Activated CD4-positive, alpha-beta T cell treated with anti-CD3 and anti-CD28 coated beads, Interleukin-2, amount 50 U/mL, for 1 hour (primary cell): ENCODE results near the gene IDH1.
"Not testable (repeated sequence)": the region's sequence is repeated elsewhere in the genome, so short reads cannot be mapped to it uniquely, and the experiment has no call there.

Experiments
- DNase-seq: peaks from one replicate; pipeline ENCODE4 v3.0.0-alpha.2; 2020

The IDH1 gene

DNA sequence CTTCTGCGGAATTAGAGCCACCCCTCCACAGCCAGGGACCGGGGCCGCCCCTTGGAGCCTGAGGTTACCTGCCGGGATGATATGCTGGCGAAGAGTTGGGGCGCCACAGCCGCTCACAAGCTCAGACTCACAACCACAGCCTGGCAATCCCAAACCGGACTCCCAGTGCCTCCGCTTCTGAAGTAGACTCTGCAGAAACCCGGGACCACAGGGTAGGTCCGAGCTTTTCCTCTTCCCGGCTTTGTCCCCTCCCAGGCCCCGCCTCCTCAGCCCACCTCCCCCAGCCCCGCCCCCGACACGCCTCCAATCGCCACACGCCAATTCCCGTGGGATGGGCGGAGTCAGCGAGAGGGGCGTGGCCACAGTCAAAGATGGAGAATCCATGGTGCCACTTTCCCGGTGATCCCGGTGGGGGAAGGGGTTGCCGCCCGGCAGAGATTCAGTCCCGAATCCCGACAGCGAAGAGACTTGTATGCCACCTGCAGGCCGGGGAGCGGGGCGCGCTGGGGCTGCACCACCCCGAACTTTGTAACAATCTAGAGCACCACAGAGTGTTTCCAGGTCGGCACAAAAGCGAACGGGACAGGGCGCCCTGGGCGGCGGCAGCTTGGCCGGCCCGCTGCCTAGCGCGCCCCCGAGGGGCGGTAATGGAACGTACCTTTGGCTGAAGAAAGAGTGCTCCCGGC lies at the start of gene IDH1:
Gene IDH1, minus strand, starts transcription at position 201 of the 686 bp plus-strand sequence. CDS start 3,520 bp downstream, outside the sequence.
- DNase-seq, result peak; percentile 95

DNA sequence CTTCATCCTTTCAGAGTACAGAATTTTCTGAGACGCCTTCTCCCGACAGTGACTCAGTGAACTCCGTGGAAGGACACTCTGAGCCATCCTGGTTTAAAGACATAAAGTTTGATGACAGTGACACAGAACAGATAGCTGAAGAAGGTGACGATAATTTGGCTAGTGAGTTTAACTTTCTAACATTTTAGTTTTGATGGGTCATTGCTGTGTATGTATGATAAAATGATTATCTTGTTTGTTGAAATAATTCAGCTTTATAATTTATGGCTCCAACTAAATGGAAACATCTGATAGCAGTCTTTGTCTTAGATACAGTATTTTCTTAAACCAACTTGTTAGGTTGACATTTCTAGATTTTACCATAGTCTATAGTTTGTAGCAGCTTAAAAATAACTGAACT lies 49.3 kb upstream of the IDH1 start:
- DNase-seq, result no peak

DNA sequence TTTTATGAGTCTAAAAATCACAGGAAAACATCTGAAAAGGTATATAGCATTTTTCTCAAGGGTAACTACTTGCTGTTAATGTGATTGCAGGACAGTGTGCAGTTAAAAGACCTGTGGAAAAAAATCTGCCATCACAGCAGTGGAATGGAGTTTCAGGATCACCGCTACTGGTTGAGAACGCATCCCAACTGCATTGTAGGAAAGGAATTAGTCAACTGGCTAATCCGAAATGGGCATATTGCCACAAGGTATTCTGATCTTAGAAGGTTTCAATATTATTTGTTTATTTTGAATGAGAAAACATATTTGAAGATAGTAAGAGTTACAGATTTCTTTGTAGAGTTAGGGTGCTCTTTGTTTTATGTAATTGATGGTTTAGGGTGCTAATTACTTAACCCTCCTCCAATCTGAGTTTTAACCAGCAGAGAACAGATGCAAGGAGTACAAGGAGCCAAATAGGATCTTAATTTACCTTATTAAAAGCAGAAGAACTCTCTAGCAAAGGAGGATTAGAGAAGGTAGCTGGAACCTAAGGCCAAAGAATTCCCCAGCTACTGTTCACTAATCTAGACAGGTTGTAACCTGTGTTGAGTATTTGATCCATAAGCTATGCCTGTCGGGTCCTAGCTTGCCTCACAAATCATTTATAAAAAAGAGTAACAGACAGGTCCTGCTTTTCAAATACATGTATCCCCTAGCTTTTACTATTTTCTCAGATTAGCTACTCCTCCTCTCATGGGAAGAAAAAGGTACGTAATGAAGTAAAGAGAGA lies 46.2 kb upstream of the IDH1 start:
- DNase-seq, result no peak

DNA sequence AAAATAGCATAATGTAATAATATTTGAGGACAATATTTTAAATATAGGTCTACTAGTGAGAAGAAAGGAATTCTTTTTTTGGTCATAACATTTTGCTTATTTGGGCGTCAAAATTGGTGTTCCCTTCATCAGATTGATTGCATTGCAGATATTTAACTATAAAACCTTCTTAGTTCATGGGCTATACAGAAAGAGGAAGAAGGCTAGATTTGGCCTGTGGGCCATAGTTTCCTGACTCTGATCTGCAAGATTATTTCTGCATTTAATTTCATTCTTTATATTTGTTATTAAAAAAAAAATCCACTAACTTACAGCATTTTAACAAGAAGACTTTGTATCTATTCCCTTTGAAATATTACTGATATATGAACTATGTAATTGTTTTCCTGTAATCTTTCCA lies 43.1 kb upstream of the IDH1 start:
- DNase-seq, result no peak

DNA sequence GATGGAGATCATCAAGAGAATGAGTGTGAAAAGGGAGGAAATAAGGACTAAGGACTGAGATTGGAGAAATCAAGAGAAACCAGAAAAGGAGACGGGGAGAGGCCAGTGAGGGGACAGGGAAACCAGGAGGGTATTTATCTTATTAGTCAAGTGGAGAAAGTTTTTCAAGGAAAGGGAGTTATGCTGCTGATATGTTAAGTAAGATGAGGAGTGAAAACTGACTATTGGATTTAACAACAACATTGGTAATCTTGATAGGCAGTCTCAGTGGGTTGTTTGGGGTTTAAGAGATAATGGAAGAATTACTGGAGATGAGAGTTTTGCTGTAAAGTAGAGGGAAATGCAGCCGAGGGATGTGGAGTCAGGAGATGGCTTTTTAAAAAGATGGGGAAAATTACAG lies 41.7 kb upstream of the IDH1 start:
- DNase-seq, result no peak

DNA sequence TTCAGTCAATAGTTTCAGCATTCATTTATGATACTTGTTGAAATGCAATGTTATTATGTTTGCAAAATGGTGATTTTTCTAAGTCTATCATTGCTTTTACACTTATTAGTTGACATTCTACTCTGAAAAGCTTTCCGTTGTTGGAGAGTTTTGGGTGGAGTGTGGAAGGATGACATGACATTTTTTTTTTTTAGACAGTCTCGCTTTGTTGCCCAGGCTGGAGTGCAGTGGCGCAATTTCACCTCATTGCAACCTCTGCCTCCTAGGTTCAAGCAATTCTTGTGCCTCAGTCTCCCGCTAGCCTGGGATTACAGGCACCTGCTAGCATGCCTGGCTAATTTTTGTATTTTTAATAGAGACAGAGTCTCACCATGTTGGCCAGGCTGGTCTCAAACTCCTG lies 41.0 kb upstream of the IDH1 start:
- no peak for DNase-seq

DNA sequence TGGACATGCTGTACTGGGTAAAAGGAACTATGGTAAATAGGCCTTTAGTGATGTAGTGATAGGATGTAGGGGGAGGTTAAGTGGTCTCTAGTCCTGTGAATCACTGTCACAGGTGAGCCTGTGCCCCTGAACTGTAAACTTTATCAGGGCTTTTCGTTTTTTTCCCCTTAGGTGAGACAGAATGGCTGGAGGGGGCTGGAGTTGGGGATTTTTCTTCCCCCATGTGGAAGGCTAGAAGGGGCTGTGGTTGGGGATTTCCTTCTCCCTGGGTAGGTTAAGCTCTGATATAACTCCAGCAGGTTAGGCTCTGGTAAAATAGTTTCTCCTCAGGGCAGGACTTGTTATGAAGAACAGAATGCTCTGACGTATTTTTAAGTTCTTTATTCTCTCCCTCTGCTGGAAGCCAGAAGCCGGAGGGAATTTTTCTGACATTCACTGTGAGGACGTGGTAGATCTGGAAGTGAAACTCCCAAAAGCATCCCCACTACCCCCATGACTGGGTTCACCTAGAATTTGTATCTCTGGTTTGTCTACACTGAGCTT lies 39.7 kb upstream of the IDH1 start:
- no peak for DNase-seq

DNA sequence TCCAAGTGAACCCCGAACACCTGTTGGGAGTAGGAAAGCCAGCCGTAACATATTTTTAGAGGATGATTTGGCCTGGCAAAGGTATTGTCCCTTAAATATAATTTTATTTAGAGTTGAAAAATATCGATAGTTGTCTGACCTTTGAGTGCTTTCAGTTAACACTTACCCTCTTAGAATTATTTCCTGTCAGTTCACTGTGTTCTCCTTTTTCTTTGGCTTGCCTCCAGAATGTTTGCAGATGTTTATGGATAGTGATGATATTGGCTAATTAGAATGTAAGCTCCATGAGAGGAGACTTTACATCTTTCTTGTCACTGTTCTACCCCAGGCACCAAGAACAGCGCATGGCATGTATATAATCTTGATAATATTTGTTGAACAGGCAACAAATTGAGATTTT lies 31.0 kb upstream of the IDH1 start:
- DNase-seq, result no peak

DNA sequence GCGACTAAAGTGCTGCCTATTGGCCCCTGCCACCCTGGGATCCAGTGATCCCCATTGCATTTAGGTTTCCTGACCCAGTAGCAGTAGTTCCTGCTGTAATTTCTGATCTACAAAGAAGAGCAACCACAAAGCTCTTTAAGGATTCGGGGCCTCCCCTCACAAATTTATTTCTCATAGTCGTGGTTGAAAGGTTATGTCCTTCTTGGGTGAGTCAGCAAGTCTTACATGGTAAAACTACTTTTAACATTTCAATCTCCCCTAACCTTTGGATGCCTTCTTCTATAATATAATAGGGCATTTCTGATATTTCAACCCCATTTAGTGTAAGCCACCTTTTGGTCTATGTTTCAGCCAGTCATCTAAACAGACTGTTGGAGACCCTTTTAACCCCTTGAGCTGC lies 26.1 kb upstream of the IDH1 start:
- no peak for DNase-seq

DNA sequence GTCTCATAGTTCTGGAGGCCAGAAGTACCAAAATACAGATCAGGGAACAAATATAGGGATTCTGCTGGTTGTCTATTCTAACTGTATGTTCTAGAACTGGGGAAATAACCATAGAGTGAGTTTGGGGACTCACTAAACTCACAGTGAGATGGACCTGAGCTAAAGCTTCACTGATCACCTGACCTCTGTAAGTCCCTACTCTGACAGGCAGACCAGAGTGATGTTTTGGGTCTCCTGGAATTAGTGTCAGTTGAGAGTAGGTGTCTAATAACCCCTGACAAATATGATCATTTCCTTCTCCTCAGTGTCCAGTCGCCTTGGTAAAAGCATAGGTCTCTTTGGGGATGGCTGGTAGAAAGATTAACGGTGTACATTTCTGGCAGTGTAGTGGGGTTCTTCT lies 25.4 kb upstream of the IDH1 start:
- no peak for DNase-seq

DNA sequence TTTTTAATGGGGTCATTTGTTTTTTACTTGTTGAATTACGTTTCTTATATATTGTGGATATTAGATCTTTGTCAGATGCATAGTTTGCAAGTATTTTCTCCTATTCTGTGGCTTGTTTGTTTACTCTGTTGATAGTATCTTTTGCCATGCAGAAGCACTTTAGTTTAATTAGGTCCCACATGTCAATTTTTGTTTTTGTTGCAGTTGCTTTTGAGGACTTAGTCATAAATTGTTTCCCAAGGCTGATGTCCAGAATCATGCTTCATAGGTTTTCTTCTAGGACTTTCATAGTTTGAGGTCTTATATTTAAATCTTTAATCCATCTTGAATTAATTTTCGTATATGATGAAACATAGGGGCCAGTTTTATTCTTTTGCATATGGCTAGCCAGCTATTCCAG lies 24.4 kb upstream of the IDH1 start:
- no peak for DNase-seq

DNA sequence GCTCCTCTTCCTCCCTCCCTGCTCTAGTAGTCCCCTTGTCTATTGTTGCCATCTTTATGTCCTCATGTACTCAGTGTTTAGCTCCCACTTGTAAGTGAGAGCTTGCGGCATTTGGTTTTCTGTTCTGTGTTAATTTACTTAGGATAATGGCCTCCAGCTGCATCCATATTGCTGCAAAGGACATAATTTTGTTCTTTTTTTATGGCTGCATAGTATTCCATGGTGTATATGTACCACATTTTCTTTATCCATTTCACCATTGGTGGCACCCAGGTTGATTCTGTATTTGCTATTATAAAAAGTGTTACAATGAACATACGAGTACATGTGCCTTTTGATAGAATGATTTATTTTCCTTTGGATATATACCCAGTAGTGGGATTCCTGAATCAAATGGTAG lies 23.7 kb upstream of the IDH1 start:
- DNase-seq, result no peak

DNA sequence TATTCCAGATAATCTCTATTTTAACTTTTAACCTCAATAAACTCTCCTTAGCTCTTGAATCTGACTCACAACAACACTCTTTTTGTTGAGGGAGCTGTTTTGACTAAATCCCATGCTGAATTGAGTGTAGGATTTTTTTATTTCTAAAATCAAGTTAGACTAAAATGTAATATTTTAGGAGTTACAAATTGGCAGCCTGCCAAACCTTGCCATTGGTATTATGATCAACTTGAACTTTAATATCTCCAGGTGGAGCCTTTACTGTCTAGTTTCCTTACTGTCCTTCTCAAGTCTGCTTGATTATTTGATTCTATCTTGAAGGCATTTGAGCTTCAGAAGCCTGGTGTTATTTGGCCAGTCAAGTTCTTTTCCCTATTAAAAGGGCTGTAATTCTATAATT lies 19.9 kb upstream of the IDH1 start:
- DNase-seq, result no peak

DNA sequence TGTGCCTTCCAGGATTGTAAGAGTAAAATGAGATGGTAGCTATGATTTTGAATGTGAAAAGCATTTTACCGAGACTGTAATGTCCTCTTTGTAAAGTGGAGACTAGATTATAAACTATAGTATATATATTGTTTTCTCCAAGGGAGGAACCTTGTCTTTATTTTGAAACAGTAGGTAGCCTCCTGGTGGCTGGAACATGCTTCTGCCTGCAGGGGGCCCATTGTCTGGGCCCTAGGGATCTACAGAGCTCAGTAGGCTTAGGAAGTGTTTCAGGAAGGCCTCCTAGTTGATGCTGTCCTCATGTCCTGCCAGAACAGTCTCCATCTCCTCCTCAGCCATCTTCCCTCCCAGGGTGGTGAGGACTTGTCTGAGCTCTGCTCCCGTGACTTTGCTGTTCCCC lies 14.2 kb upstream of the IDH1 start:
- DNase-seq, result no peak

DNA sequence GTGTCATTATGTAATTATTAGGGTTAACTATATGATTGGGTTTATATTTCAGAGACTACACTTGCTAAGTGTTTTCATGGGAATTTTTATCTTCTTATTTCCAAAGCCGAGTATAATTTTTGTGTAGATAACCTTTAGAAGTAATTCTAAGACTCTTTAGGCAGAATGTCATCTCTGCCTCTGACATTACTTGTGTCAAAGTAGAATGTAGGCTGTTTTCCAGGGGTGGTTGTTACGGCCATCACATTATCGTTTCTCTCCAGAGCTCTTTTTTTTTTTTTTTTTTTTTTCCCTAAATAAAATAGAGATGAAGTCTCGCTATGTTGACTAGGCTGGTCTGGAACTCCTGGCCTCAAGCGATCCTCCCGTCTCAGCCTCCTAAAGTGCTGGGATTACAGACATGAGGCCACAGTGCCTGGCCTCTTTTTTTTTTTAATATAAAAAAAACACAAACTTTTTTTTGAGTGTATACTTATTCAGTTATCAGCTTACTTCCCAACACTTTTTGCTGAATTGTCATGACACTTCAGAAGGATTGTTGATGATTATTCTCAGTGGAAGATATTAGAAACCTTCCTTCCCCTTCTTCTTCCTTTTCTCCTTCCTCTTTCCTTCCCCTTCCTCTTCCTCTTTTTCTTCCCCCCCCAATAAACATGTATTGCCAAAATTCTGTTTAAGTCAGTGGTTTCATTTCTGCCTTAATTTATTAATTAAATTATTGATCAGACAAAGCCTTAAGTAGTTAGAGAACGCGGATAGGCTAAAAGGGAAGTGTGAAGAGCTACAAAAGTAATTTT lies 13.5 kb upstream of the IDH1 start:
- no peak for DNase-seq

DNA sequence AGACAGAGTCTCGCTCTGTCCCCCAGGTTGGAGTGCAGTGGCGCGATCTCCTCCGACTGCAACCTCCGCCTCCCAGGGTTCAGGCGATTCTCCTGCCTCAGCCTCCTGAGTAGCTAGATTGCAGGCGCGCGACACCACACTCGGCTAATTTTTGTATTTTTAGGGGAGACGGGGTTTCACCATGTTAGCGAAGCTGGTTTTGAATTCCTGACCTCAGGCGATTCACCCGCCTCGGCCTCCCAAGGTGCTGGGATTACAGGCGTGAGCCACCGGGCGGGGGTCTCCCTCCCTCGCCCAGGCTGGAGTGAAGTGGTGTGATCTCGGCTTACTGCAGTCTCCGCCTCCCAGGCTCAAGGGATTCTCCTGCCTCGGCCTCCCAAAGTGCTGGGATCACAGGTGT lies 12.7 kb upstream of the IDH1 start:
- DNase-seq, result not testable (repeated sequence)

DNA sequence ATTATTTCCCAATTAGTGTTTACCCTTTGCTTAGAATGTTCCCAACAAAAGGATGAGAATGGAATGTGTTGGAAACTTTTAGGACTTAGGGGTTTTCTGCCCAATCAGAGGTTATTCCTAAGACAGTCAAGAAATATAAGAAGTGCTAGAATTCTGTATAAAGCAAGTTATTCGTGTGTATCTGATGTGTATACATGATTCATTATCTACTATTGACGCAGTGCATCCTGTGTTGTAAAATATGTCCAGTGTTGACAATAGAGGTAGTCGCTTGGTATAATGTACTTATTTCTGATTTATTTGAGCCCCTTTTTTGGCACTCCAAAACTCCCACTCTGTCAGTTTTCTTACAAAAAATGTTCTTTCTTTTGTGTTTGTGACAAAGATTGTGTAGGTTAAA lies 12.1 kb upstream of the IDH1 start:
- no peak for DNase-seq

DNA sequence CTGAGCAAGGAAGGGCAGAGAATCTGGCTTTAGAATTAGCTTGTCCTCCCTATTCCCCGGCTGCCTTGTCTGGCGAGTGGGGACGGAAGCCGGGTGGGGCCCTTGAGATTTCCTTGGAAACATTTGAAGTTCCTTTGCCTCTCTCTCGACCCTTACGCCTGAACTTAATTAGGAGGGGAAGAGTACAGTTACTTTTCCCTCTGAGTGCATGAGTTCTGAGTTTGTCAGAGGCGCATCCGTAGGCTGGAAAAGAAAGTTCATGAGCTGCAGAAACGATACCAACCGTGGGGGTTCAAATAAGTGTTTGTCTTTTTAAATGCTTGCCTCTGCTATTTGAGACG lies 11.7 kb upstream of the IDH1 start:
- DNase-seq, result no peak

DNA sequence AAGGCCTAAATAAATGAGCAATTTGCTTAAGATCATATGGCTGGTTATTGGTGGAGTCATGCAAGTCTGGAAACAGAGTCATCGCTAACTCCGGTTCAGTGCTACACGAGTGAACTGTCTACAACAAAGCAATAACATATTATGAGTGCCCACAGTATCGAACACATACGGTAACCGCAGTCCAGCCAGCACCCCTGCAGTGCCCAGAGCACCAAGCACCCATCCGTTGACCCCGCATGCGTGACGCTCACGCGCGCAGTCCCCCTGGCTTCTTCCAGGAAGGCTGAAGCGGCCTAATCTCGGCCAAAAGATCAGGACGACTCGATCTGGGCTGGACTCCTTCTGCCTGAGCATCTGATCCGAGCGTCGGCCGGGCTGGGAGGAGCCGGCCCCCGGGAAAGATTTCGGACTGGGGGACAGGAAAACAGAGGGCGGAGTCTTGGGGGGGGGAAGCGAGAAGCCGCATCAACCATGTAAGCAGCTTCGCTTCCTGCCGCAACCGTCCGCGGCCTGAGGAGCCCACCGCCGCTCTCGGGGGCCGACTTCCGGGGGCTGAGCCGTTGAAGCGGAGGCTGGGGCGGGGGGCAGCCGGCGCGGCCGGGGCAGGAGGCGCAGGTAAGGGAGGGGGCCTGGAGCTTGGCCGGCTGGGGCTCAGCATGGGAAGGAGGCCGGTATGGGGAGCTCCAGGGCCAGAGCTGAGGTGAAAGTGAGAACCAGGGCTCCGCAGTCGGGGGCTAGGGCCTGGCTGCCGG lies 11.1 kb upstream of the IDH1 start, which contains the start of gene PIKFYVE:
Gene PIKFYVE, plus strand, starts transcription at position 455 of the 752 bp plus-strand sequence. CDS start 5,265 bp downstream, outside the sequence.
- DNase-seq, result peak; percentile 83

DNA sequence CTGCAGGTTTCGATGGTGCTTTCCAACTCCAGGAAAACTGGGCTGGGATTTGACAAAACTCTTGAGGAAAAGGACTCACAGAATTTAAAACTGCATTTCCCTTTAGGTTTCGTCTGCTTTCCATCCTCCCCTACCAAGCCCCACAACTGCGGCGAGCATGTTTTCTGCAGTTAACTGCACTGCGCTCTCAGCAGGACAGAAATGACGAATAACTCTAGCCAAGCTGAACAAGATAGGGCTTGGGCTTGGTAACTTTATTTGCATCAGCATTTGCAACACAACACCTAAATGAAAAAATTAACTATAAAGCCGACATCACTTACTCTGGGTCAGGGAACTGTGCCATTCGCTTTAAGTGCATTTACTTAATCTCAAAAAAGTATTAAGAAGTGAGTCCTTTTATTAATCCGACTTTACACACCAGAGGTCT lies 10.5 kb upstream of the IDH1 start:
- peak; percentile 37 for DNase-seq

DNA sequence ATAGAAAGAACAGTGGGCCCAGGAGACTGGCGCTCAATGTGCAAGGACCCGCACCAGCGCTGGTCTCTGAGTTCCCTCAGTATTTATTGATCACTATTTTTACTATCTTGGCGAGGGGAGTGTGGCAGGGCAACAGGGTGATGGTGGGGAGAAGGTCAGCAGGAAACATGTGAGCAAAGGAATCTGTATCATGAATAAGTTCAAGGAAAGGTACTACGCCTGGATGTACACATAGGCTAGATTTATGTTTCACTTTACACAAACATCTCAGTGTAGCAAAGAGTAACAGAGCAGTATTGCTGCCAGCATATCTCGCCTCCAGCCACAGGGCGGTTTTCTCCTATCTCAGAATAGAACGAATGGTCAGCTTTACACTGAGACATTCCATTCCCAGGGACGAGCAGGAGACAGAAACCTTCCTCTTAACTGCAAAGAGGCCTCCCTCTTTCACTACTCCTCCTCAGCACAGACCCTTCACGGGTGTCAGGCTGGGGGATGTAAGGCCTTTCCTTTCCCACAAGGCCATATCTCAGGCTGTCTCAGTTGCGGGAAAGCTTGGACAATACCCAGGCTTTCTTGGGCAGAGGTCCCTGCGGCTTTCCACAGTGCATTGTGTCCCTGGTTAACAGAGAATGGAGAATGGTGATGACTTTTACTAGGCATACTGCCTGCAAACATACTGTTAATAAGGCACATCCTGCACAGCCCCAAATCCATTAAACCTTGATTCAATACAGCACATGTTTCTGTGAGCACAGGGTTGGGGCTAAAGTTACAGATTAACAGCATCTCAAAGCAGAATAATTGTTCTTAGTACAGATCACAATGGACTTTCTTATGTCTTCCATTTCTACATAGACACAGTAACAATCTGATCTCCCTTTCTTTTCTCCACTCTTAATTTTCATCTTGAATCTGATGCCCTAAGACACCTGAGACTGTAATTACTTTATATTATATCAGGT lies 2.3 kb upstream of the IDH1 start:
- not testable (repeated sequence) for DNase-seq
